Choroid plexus epithelial cell (primary cell): ENCODE results near the gene MYCN.

ENCODE experiments used
- DNase-seq: peaks from one replicate; pipeline ENCODE4 v3.0.0-alpha.2; 2010; ENCODE audit warnings: low read depth
- H3K4me3 ChIP-seq: 2 replicates; pipeline ENCODE4 v1.5.1; 2011; ENCODE audit warnings: low read depth, mild to moderate bottlenecking, control low read depth, low read length, moderate library complexity
- TF ChIP-seq, protein P1 (sequence below): conservative IDR thresholded peaks from 2 replicates; pipeline ENCODE4 v1.5.1; 2011; ENCODE audit warnings: low read depth, mild to moderate bottlenecking, control low read depth, inconsistent platforms, low read length, moderate library complexity

The MYCN gene

DNA sequence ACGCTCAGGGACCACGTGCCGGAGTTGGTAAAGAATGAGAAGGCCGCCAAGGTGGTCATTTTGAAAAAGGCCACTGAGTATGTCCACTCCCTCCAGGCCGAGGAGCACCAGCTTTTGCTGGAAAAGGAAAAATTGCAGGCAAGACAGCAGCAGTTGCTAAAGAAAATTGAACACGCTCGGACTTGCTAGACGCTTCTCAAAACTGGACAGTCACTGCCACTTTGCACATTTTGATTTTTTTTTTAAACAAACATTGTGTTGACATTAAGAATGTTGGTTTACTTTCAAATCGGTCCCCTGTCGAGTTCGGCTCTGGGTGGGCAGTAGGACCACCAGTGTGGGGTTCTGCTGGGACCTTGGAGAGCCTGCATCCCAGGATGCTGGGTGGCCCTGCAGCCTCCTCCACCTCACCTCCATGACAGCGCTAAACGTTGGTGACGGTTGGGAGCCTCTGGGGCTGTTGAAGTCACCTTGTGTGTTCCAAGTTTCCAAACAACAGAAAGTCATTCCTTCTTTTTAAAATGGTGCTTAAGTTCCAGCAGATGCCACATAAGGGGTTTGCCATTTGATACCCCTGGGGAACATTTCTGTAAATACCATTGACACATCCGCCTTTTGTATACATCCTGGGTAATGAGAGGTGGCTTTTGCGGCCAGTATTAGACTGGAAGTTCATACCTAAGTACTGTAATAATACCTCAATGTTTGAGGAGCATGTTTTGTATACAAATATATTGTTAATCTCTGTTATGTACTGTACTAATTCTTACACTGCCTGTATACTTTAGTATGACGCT lies 5.8 kb downstream of the MYCN start:
- no peak overlapping the region for H3K4me3 ChIP-seq
- TF ChIP-seq, protein P1, sequence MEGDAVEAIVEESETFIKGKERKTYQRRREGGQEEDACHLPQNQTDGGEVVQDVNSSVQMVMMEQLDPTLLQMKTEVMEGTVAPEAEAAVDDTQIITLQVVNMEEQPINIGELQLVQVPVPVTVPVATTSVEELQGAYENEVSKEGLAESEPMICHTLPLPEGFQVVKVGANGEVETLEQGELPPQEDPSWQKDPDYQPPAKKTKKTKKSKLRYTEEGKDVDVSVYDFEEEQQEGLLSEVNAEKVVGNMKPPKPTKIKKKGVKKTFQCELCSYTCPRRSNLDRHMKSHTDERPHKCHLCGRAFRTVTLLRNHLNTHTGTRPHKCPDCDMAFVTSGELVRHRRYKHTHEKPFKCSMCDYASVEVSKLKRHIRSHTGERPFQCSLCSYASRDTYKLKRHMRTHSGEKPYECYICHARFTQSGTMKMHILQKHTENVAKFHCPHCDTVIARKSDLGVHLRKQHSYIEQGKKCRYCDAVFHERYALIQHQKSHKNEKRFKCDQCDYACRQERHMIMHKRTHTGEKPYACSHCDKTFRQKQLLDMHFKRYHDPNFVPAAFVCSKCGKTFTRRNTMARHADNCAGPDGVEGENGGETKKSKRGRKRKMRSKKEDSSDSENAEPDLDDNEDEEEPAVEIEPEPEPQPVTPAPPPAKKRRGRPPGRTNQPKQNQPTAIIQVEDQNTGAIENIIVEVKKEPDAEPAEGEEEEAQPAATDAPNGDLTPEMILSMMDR, result no peak
- no peak for DNase-seq

DNA sequence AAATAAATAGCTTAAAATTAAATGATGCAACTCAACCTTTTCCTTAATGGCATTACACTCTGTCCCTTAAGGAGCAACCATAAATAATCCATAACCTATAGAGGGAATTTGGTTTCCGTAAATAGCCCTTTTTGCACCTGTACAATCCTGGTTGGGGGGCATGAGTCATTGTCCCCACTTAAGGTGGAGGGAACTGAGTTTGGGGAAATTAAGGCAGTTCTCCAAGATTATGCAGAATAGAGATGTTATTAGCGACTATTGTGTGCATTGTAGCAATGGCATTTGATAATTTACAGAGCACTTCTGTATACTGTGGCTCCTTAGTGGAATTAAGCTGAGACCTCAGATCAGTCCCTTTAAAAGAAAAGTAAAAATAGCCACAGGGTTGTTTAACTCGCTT lies 6.6 kb downstream of the MYCN start:
- no peak for DNase-seq
- TF ChIP-seq, protein P1, result no peak
- no peak overlapping the region for H3K4me3 ChIP-seq

DNA sequence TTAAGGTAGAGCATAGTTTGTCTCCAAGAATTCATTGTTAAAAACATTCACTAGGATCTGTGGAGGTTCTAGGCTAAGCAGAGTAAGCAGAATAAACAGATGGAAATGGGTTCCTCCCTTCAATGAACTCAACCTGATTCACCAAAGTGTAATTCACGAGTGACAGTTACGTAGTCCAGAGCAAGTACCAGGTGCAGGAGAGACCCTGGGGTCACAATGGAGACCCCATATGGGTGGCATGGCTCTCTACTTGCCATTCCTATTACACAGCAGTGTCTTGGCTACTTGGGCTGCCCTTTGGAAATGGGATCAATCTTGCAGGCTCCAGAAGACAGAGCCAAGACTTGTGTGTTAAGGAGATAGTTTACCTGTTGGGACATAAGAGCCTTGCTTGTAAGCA lies 7.1 kb downstream of the MYCN start:
- DNase-seq, result no peak
- H3K4me3 ChIP-seq, result no peak overlapping the region
- TF ChIP-seq, protein P1, result no peak

GRCh38 chr2:15948704-15948957 lies 8.3 kb downstream of the MYCN start:
- TF ChIP-seq, protein P1, result no peak
- no peak for DNase-seq
- no peak overlapping the region for H3K4me3 ChIP-seq

DNA sequence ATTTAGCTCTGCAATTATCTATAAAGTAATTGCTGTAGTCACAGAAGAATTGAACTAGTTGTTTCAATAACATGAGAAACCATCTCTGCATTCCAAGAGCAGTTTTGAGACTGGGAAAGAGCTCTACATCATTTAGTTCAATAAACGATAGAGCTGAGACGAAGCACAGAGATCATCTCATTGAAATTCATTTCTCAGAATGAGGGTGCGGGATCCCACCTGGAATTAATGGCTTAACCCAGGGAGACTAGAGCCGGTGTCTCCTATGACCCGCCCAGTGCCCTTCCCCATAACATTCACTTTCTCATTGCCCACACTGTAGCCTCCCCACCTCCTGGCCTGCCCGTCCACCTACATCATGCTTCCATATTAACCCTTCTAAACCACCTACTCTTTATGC lies 8.8 kb downstream of the MYCN start:
- H3K4me3 ChIP-seq, result no peak overlapping the region
- no peak for DNase-seq
- TF ChIP-seq, protein P1, result no peak

GRCh38 chr2:15949551-15949950 lies 9.2 kb downstream of the MYCN start:
- TF ChIP-seq, protein P1, result no peak
- DNase-seq, result no peak
- no peak overlapping the region for H3K4me3 ChIP-seq
